Astrocyte of the spinal cord (primary cell): ENCODE measurements around the gene ZBTB12.
"Not testable (repeated sequence)": the region's sequence is repeated elsewhere in the genome, so short reads cannot be mapped to it uniquely, and the experiment has no call there.

Experiments
- DNase-seq: peaks from one replicate; pipeline ENCODE4 v3.0.0; 2011; ENCODE audit warnings: low read depth, low spot score
- H3K4me3 ChIP-seq: 2 replicates; pipeline ENCODE4 v1.5.1; 2011; ENCODE audit warnings: low read depth, mild to moderate bottlenecking, low read length, moderate library complexity
- CTCF ChIP-seq: IDR thresholded peaks from 2 replicates; pipeline ENCODE4 v1.5.1; 2012; ENCODE audit warnings: low read depth, mild to moderate bottlenecking, low read length, inconsistent platforms
- in situ Hi-C: cut with HindIII; loops from 2 replicates; pipeline ENCODE4 v1.10.0; 2017; ENCODE audit warnings: low sequenced_read_pairs

Gene ZBTB12

GRCh38 chr6:31935021-31935420 lies 33.1 kb upstream of the ZBTB12 start:
- H3K4me3 ChIP-seq = no peak overlapping the region
- in situ Hi-C loops = no loop called here
- no peak for DNase-seq
- no peak for TF ChIP-seq CTCF

GRCh38 chr6:31933537-31933936 lies 31.7 kb upstream of the ZBTB12 start:
- DNase-seq = no peak
- no peak overlapping the region for H3K4me3 ChIP-seq
- in situ Hi-C loops = no loop called here
- TF ChIP-seq CTCF = no peak

- DNase-seq, H3K4me3 ChIP-seq, in situ Hi-C loops: not testable (repeated sequence)
These were observed 30.3 kb upstream of the ZBTB12 start for GRCh38 chr6:31932137-31932536.

- no peak overlapping the region for H3K4me3 ChIP-seq
- no peak for DNase-seq
- no peak for TF ChIP-seq CTCF
- in situ Hi-C loops = no loop called here
These were observed 29.1 kb upstream of the ZBTB12 start for GRCh38 chr6:31930962-31931361.

GRCh38 chr6:31928672-31928939 lies 26.7 kb upstream of the ZBTB12 start:
- in situ Hi-C loops = no loop called here
- no peak for TF ChIP-seq CTCF
- DNase-seq = no peak
- H3K4me3 ChIP-seq = no peak overlapping the region

- in situ Hi-C loops = no loop called here
- H3K4me3 ChIP-seq = no peak overlapping the region
- DNase-seq = no peak
- TF ChIP-seq CTCF = no peak
These were observed 26.2 kb upstream of the ZBTB12 start for GRCh38 chr6:31927863-31928671.

- no peak within 1 kb of the TSS for H3K4me3 ChIP-seq
- no peak for TF ChIP-seq CTCF
- in situ Hi-C loops = no loop called here
- DNase-seq = no peak
These were observed 25.5 kb upstream of the ZBTB12 start, which contains the start of gene C2 for GRCh38 chr6:31927242-31927862. C2 (plus strand) TSS chr6:31927717; CDS start chr6:31927753, 36 bp downstream.
